Naive thymus-derived CD4-positive, alpha-beta T cell (primary cell): Measurements from ENCODE around the gene LTB4R. TPM values are rescaled to one million over a fixed set of nuclear protein-coding genes. Genes with fewer than 3 reads are reported as not detected.

Experiments
- ATAC-seq: fragments of 150-1000 bp; cut with Tn5 transposase; 2 replicates; pipeline ENCODE4 v1.10.0; 2021; ENCODE audit warnings: mild to moderate bottlenecking, moderate library complexity
- CTCF ChIA-PET: fragments of 350-600 bp; sonication (Branson Sonifier 250); formaldehyde crosslinking; loops from one replicate; lab custom pipeline; 2021; ENCODE audit warnings: antibody characterized with exemption; lab: Charles Lee
- POLR2A ChIA-PET: fragments of 350-600 bp; sonication (Branson Sonifier 250); formaldehyde crosslinking; loops from one replicate; lab custom pipeline; 2021; ENCODE audit warnings: antibody characterized with exemption, inconsistent platforms; lab: Charles Lee
- DNase-seq, 9 donors: peaks; one replicate each; pipeline versions ENCODE4 v3.0.0 to v3.0.0-alpha.2; 2020 to 2022; ENCODE audit warnings: mixed read lengths in 1 of 9
- H3K27ac ChIP-seq: one replicate; pipeline ENCODE4 v1.7.0; 2013; ENCODE audit warnings: mild to moderate bottlenecking, low read depth, low read length, moderate library complexity
- H3K27me3 ChIP-seq, 2 donors: one replicate each; pipeline ENCODE4 v1.7.0; 2013; ENCODE audit warnings: low read length in 2 of 2, mild to moderate bottlenecking in 2 of 2, moderate library complexity in 2 of 2; ENCODE audit not compliant: control insufficient read depth in 2 of 2, insufficient read depth in 2 of 2
- H3K36me3 ChIP-seq, 3 experiments: 1 replicate in 2 of 3; 2 replicates in 1 of 3; pipeline ENCODE4 v1.7.0; 2013; ENCODE audit warnings: low read length in 3 of 3, mild to moderate bottlenecking in 3 of 3, moderate library complexity in 1 of 3; ENCODE audit not compliant: insufficient read depth in 3 of 3, control insufficient read depth in 2 of 3
- H3K4me1 ChIP-seq, 2 donors: one replicate each; pipeline ENCODE4 v1.7.0; 2013; ENCODE audit warnings: low read length in 2 of 2, mild to moderate bottlenecking in 2 of 2, moderate library complexity in 1 of 2; ENCODE audit not compliant: control insufficient read depth in 2 of 2, insufficient read depth in 2 of 2
- H3K4me3 ChIP-seq: 2 replicates; pipeline ENCODE4 v1.7.0; 2013; ENCODE audit warnings: mild to moderate bottlenecking, low read length
- H3K9me3 ChIP-seq, 3 experiments: 1 replicate in 2 of 3; 2 replicates in 1 of 3; pipeline ENCODE4 v1.7.0; 2013; ENCODE audit warnings: low read length in 3 of 3; ENCODE audit not compliant: control insufficient read depth in 2 of 3
- H3K27ac Mint-ChIP-seq, 9 donors: one replicate each; pipeline ENCODE4 v1.8.0; 2020 to 2022; ENCODE audit warnings: mixed read lengths in 9 of 9, mild to moderate bottlenecking in 8 of 9, moderate library complexity in 5 of 9, inconsistent platforms in 2 of 9
- H3K27me3 Mint-ChIP-seq, 5 donors: one replicate each; pipeline ENCODE4 v1.8.0; 2021 to 2022; ENCODE audit warnings: mixed read lengths in 5 of 5, mild to moderate bottlenecking in 1 of 5
- H3K36me3 Mint-ChIP-seq, 5 donors: one replicate each; pipeline ENCODE4 v1.8.0; 2020 to 2022; ENCODE audit warnings: mixed read lengths in 5 of 5, mild to moderate bottlenecking in 3 of 5, inconsistent platforms in 1 of 5
- H3K4me1 Mint-ChIP-seq, 7 donors: one replicate each; pipeline ENCODE4 v1.8.0; 2020 to 2022; ENCODE audit warnings: mixed read lengths in 7 of 7, mild to moderate bottlenecking in 3 of 7, inconsistent platforms in 1 of 7
- H3K4me3 Mint-ChIP-seq, 10 donors: one replicate each; pipeline ENCODE4 v1.8.0; 2020 to 2022; ENCODE audit warnings: mild to moderate bottlenecking in 10 of 10, mixed read lengths in 10 of 10, moderate library complexity in 6 of 10, inconsistent platforms in 2 of 10
- H3K9me3 Mint-ChIP-seq, 11 donors: one replicate each; pipeline ENCODE4 v1.8.0; 2020 to 2022; ENCODE audit warnings: mixed read lengths in 11 of 11, mild to moderate bottlenecking in 4 of 11, inconsistent platforms in 1 of 11, moderate library complexity in 1 of 11
- intact Hi-C, 2 donors: fragments of 100-400 bp; cut with micrococcal nuclease; formaldehyde crosslinking; loops; one replicate each; pipeline ENCODE4 v1.15.1; 2023
- polyA plus RNA-seq, 2 donors: library from polyadenylated mRNA; unstranded; fragments of 300-500 nt; fragmentation: Illumina TruSeq; gene quantifications; one replicate each; pipeline ENCODE4 v1.2.3, GENCODE V29; 2021
- total RNA-seq, 6 experiments: library from RNA in 5 of 6; stranded (reverse) in 5 of 6; gene quantifications; 1 replicate in 5 of 6; 2 replicates in 1 of 6; pipeline ENCODE4 v1.2.3 and lab custom pipeline; 2021 to 2026

The LTB4R gene
- total and polyA plus RNA-seq, 7 experiments from 2014 or later = 9.1 to 28.8 (median 14.2) TPM

DNA sequence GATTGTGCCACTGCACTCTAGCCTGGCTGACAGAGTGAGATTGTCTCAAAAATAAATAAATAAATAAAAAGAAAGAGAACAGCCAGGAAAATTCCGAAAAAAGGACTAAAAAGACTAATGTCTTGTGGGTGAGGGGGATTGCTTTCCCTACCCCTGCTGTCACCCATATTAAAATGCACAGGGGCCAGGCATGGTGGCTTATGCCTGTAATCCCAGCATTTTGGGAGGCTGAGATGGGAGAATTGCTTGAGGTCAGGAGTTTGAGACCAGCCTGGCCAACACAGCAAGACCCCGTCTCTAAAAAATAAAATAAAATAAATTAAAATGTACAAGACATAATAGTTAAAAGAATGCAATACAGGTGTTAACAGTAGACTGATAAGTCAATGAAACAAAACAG lies 17.8 kb upstream of the LTB4R start:
- ChIA-PET POLR2A (interaction anchor here (1.4 to 4.2 kb wide), 2 partner anchors 18 to 51 kb away, joined by 5 to 21 read pairs; partner anchors contain the start of genes LTB4R and TINF2), CTCF (interaction anchor here (1.5 to 1.8 kb wide), 2 partner anchors 13 to 50 kb away, joined by 5 to 13 read pairs; partner anchors contain the start of gene TINF2)
- peaks cover 13 to 49% (median 14%) of the 10 kb centered on the region in 3 experiments for H3K36me3 ChIP-seq
- no peak overlapping the region for H3K27ac Mint-ChIP-seq
- DNase-seq (no peak), ATAC-seq (no peak)
- no peak overlapping the region for H3K4me3 ChIP-seq
- H3K27me3 ChIP-seq = no peaks in the 10 kb centered on the region
- peaks cover 0 to 2% (median 0%) of the 10 kb centered on the region in 11 donors for H3K9me3 Mint-ChIP-seq
- intact Hi-C loops = no loop called here
- H3K9me3 ChIP-seq = no peaks in the 10 kb centered on the region
- H3K4me3 Mint-ChIP-seq = no peak overlapping the region
- peaks cover 0 to 40% (median 23%) of the 10 kb centered on the region in 5 donors for H3K36me3 Mint-ChIP-seq
- peaks cover 2 to 17% of the 10 kb centered on the region in 2 donors for H3K4me1 ChIP-seq
- peaks cover 22 to 39% (median 26%) of the 10 kb centered on the region in 7 donors for H3K4me1 Mint-ChIP-seq
- no peak overlapping the region for H3K27ac ChIP-seq
- H3K27me3 Mint-ChIP-seq = no peaks in the 10 kb centered on the region

DNA sequence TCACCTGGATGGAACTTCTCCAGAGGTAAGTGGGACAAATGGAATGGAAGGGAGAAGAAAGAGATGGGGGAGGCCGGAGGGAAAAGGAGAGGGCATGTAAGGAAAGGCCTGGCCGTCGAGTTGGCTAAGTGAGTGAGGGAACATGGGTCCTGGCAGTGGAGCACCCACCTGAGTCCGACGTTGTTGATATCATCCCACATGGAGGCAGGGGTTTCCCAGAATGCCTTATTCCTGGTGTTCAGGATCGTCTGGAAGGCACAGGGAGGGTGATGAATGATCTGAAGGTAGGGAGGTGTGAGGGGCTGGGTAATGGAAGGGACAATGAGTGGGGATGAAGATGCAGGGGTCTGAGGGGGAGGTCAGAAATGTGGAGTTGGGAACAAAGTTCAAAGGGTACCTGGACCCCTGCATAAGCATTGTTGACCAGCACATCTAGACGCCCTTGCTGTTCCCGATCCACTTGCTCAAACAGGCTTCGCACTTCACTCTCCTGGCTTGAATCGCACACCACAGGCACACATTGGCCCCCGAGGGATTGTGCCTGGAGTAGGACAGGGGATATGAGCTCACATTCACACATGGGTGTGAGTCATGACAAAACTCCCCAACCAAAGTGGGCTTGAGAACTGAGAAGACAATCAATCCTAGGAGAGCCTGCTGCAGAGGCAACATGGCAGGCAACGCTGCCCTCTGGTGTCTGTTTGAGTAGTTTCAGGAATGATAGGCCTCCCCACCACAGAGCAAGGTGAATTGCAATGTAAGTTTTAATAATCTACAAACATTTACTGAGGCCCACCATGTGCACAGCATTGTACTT lies 14.8 kb upstream of the LTB4R start:
- peak; percentile 79 for ATAC-seq
- Histone ChIP-seq H3K27ac (peak overlapping the region; percentile 62), H3K27me3 (no peaks in the 10 kb centered on the region), H3K9me3 (no peaks in the 10 kb centered on the region), H3K36me3 (peaks cover 11 to 34% (median 14%) of the 10 kb centered on the region in 3 experiments), H3K4me1 (peaks cover 19 to 39% of the 10 kb centered on the region in 2 donors), H3K4me3 (no peak overlapping the region)
- peak overlapping the region; percentile 73 to 95 (median 90) for H3K27ac Mint-ChIP-seq
- H3K4me1 Mint-ChIP-seq = peaks cover 24 to 61% (median 48%) of the 10 kb centered on the region in 7 donors
- intact Hi-C loops = loop anchor here (1.0 to 5.0 kb wide), 8 partner anchors 12 to 284 kb away; partner anchors contain the start of gene MDP1 (in 2 of the 2)
- ChIA-PET POLR2A (interaction anchor here (1.0 to 8.7 kb wide), 7 partner anchors 15 to 134 kb away, joined by 3 to 125 read pairs (median 12); partner anchors contain the start of genes CBLN3, CIDEB, KHNYN and LTB4R), CTCF (interaction anchor here (0.7 to 9.4 kb wide), 16 partner anchors 12 to 664 kb away, joined by 3 to 140 read pairs (median 4); partner anchors contain the start of genes CIDEB, LTB4R, LTB4R2 and RABGGTA)
- H3K36me3 Mint-ChIP-seq = peaks cover 0 to 26% (median 13%) of the 10 kb centered on the region in 5 donors
- H3K9me3 Mint-ChIP-seq = peaks cover 0 to 6% (median 0%) of the 10 kb centered on the region in 11 donors
- H3K27me3 Mint-ChIP-seq = no peaks in the 10 kb centered on the region
- H3K4me3 Mint-ChIP-seq = peak overlapping the region in 7 of 10 donors; percentile 5 to 89 (median 54)
- peak; percentile 38 to 79 (median 69) for DNase-seq

DNA sequence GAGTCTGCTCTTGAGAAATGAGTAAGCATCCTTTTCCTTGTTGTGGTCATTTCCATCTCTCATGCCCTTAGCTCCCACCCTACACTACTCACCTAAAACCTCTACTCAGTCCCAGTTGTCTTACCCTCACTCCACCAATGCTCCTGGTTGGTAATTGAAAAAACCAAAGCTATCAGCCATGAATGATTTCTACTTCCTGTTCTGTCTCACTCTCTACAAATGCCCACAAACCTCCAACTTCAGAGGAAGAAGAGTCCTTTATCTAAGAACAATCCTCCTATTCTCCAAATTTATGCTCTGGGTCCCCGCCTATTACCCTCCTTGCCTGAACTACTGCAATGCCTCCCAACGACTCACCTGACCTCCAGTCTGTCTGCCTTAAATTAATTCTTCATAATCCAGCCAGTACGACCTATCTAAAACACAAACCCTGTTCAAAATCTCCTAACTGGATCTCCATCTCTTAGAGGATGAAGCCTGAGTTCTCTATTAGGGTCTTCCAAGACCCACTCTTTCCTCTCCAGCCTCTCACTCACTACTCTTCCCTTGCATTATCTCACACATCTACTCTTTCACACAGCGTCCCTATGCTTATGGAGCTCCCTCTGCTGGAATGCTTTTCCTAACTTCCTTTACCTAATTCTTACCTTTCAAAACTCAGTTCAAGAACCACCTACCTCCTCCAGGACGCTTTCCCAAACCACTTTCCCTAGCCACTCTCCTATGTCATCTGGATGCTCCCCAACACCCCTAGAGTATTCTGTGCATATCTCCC lies 13.9 kb upstream of the LTB4R start:
- peak overlapping the region; percentile 62 for H3K27ac ChIP-seq
- H3K4me1 Mint-ChIP-seq = peaks cover 28 to 67% (median 55%) of the 10 kb centered on the region in 7 donors
- H3K4me3 Mint-ChIP-seq = peak overlapping the region; percentile 16 to 89 (median 52)
- peaks cover 0 to 5% (median 0%) of the 10 kb centered on the region in 11 donors for H3K9me3 Mint-ChIP-seq
- H3K27me3 Mint-ChIP-seq = no peaks in the 10 kb centered on the region
- CTCF ChIA-PET = interaction anchor here (0.7 to 9.4 kb wide), 20 partner anchors 11 to 665 kb away, joined by 3 to 140 read pairs (median 4); partner anchors contain the start of genes CIDEB, LTB4R, LTB4R2 and RABGGTA
- POLR2A ChIA-PET = interaction anchor here (0.6 to 8.7 kb wide), 11 partner anchors 14 to 245 kb away, joined by 3 to 125 read pairs (median 4); partner anchors contain the start of genes CARMIL3, CBLN3, CIDEB and KHNYN
- H3K27me3 ChIP-seq = no peaks in the 10 kb centered on the region
- H3K9me3 ChIP-seq = no peaks in the 10 kb centered on the region
- peaks cover 19 to 43% of the 10 kb centered on the region in 2 donors for H3K4me1 ChIP-seq
- H3K4me3 ChIP-seq = no peak overlapping the region
- intact Hi-C loops = loop anchor here (1.0 to 5.0 kb wide), 8 partner anchors 11 to 285 kb away; partner anchors contain the start of gene MDP1 (in 2 of the 2)
- peaks cover 18 to 34% (median 22%) of the 10 kb centered on the region in 3 experiments for H3K36me3 ChIP-seq
- DNase-seq = no peak
- H3K27ac Mint-ChIP-seq = peak overlapping the region; percentile 73 to 95 (median 89)
- H3K36me3 Mint-ChIP-seq = peaks cover 0 to 27% (median 13%) of the 10 kb centered on the region in 5 donors
- ATAC-seq = no peak

DNA sequence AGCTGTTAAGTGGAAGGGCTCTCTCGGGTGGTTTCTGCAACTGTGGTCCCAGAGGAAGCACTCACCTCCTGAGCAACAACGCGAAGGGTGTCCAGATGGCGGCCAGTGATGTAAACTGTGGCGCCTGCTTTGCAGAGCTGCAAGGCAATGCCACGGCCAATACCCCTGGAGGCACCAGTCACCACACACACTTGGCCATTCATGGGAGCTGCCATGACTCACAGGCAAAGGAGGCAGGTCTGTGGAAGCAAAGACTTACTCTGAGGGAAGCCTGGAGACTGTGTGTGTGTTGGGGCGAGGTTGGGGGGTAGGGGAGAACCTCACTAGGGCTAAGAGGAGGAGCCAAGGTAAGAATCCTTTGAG lies 12.4 kb upstream of the LTB4R start:
- H3K4me1 Mint-ChIP-seq = peaks cover 28 to 67% (median 55%) of the 10 kb centered on the region in 7 donors
- Histone ChIP-seq H3K27ac (peak overlapping the region; percentile 97), H3K27me3 (no peaks in the 10 kb centered on the region), H3K4me1 (peaks cover 19 to 43% of the 10 kb centered on the region in 2 donors), H3K4me3 (peak overlapping the region; percentile 83), H3K9me3 (no peaks in the 10 kb centered on the region), H3K36me3 (peaks cover 24 to 43% (median 31%) of the 10 kb centered on the region in 3 experiments)
- H3K27me3 Mint-ChIP-seq = no peaks in the 10 kb centered on the region
- peaks cover 0 to 5% (median 0%) of the 10 kb centered on the region in 11 donors for H3K9me3 Mint-ChIP-seq
- intact Hi-C loops = loop anchor here (1.0 to 5.0 kb wide), 13 partner anchors 9 to 287 kb away; partner anchors contain the start of genes RABGGTA (in 2 of the 2), CHMP4A (in 1 of the 2), DCAF11 (in 1 of the 2) and GMPR2 (in 1 of the 2)
- ChIA-PET CTCF (interaction anchor here (0.9 to 9.4 kb wide), 9 partner anchors 9 to 132 kb away, joined by 3 to 140 read pairs (median 7); partner anchors contain the start of genes CIDEB, LTB4R, LTB4R2 and TINF2), POLR2A (interaction anchor here (0.6 to 8.7 kb wide), 14 partner anchors 8 to 132 kb away, joined by 3 to 125 read pairs (median 5); partner anchors contain the start of genes CIDEB, GMPR2, IPO4 and KHNYN)
- H3K36me3 Mint-ChIP-seq = peaks cover 0 to 38% (median 13%) of the 10 kb centered on the region in 5 donors
- peak overlapping the region; percentile 91 to 98 (median 96) for H3K27ac Mint-ChIP-seq
- peak overlapping the region; percentile 89 to 97 (median 94) for H3K4me3 Mint-ChIP-seq
- DNase-seq (peak in 1 of 9 donors; percentile 26), ATAC-seq (peak; percentile 6)

DNA sequence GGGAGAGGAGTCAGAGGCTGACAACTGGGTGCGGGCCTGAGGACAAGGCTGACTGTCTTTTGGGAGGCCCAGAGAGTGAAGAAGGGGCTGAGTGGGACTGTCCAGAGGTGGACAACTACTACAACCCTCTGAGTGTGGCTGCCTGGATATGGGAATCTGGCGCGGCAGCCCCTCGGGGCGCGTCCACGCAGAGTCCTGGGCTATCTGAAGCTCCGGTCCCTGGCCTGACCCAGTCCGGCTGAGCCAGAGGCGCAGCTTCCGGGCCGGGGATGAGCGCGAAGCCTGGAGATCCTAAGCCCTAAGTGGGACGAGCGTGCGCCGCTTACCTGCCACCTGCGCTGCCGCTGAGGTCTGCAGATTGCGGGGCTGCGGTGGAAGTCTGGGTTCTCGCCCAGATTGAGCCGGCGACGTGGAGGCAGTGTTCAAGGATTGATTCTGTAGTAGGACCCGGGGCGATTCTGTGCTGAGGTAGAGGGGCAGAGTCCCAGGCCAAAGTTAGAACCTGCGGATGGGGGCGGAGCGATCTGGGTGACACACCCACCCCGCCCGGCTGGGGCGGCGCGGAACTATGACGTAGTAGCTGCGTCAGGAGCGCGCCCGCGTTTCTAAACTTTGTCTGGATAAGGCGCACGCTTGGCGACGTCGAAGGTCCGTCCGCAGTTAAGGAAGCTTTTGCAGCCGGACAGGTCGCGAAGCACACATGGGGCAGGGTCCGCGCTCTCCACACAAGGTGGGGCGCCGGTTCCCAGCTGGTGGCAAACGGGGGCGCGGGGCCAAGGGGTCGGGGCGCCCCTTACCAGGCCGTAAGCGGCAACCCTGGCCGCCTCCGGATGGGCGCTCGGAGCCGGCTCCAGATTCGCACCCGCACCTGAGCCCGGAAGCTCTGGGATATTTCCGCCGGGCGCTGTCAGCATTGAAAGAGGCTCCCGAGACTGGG lies 11.8 kb upstream of the LTB4R start, which contains the start of the genes DHRS1 and NOP9:
TSS of gene DHRS1 (minus strand) at position 526 of the 937 bp plus-strand sequence. CDS start 674 bp downstream, outside the sequence.
TSS of gene NOP9 (plus strand) at position 596 of the 937 bp plus-strand sequence. CDS start at position 701, 105 bp downstream.
- ATAC-seq (peak; percentile 93), DNase-seq (peak; percentile 86 to 95 (median 92))
- Histone ChIP-seq H3K9me3 (no peaks in the 10 kb centered on the region), H3K36me3 (peaks cover 24 to 50% (median 37%) of the 10 kb centered on the region in 3 experiments), H3K27ac (peak within 1 kb of the TSS; percentile 97), H3K4me1 (peaks cover 19 to 43% of the 10 kb centered on the region in 2 donors), H3K4me3 (peak within 1 kb of the TSS; percentile 83), H3K27me3 (no peaks in the 10 kb centered on the region)
- H3K27me3 Mint-ChIP-seq = no peaks in the 10 kb centered on the region
- peaks cover 28 to 67% (median 55%) of the 10 kb centered on the region in 7 donors for H3K4me1 Mint-ChIP-seq
- H3K4me3 Mint-ChIP-seq = peak within 1 kb of the TSS; percentile 89 to 97 (median 94)
- H3K9me3 Mint-ChIP-seq = peaks cover 0 to 5% (median 0%) of the 10 kb centered on the region in 11 donors
- ChIA-PET CTCF (interaction anchor here (0.9 to 9.4 kb wide), 12 partner anchors 9 to 137 kb away, joined by 3 to 140 read pairs (median 6); partner anchors contain the start of genes CIDEB, LTB4R, LTB4R2 and TINF2), POLR2A (interaction anchor here (0.6 to 8.7 kb wide), 23 partner anchors 9 to 131 kb away, joined by 3 to 125 read pairs (median 4); partner anchors contain the start of genes CIDEB, GMPR2, IPO4 and KHNYN)
- intact Hi-C loops = loop anchor here (1.0 to 5.0 kb wide), 13 partner anchors 9 to 287 kb away; partner anchors contain the start of genes RABGGTA (in 2 of the 2), CHMP4A (in 1 of the 2), DCAF11 (in 1 of the 2) and GMPR2 (in 1 of the 2)
- H3K27ac Mint-ChIP-seq = peak within 1 kb of the TSS; percentile 91 to 98 (median 96)
- peaks cover 0 to 41% (median 13%) of the 10 kb centered on the region in 5 donors for H3K36me3 Mint-ChIP-seq
